ENCODE measurements around the gene CRYGA.

The CRYGA gene

GRCh38 chr2:208163489-208163888, at the start of gene CRYGA:
Gene CRYGA, minus strand, starts transcription at chr2:208163589. Its CDS starts 33 bp downstream, at chr2:208163556.
- no peak for DNase-seq (ENCODE audit: low read depth in 2 of 3, low spot score in 2 of 3)

GRCh38 chr2:208210688-208211451, 47.5 kb upstream of the CRYGA start:
- DNase-seq (ENCODE audit: low read depth in 2 of 3, low spot score in 2 of 3) = no peak

- DNase-seq (ENCODE audit: low read depth in 2 of 3, low spot score in 2 of 3) = no peak
Observed at GRCh38 chr2:208208335-208209085, 45.1 kb upstream of the CRYGA start.

GRCh38 chr2:208207769-208208168, 44.4 kb upstream of the CRYGA start:
- no peak for DNase-seq (ENCODE audit: low read depth in 2 of 3, low spot score in 2 of 3)

GRCh38 chr2:208204166-208204565, 40.8 kb upstream of the CRYGA start:
- no peak for DNase-seq (ENCODE audit: low read depth in 2 of 3, low spot score in 2 of 3)

- DNase-seq (ENCODE audit: low read depth in 2 of 3, low spot score in 2 of 3) = no peak
Observed at GRCh38 chr2:208195531-208195930, 32.1 kb upstream of the CRYGA start.

GRCh38 chr2:208192611-208193236, 29.3 kb upstream of the CRYGA start:
- no peak for DNase-seq (ENCODE audit: low read depth in 2 of 3, low spot score in 2 of 3)

- no peak for DNase-seq (ENCODE audit: low read depth in 2 of 3, low spot score in 2 of 3)
Observed at GRCh38 chr2:208189810-208190503, 26.6 kb upstream of the CRYGA start, which contains the start of gene C2orf80. Gene C2orf80, minus strand, starts transcription at chr2:208190030. Its CDS starts 3,044 bp downstream, at chr2:208186986.

- DNase-seq (ENCODE audit: low read depth in 2 of 3, low spot score in 2 of 3) = no peak
Observed at GRCh38 chr2:208189069-208189809, 25.9 kb upstream of the CRYGA start.

GRCh38 chr2:208186893-208187292, 23.5 kb upstream of the CRYGA start:
- DNase-seq (ENCODE audit: low read depth in 2 of 3, low spot score in 2 of 3) = no peak

GRCh38 chr2:208186465-208186864, 23.1 kb upstream of the CRYGA start:
- no peak for DNase-seq (ENCODE audit: low read depth in 2 of 3, low spot score in 2 of 3)

- no peak for DNase-seq (ENCODE audit: low read depth in 2 of 3, low spot score in 2 of 3)
Observed at GRCh38 chr2:208183972-208184705, 20.8 kb upstream of the CRYGA start.

GRCh38 chr2:208183526-208183925, 20.1 kb upstream of the CRYGA start:
- no peak for DNase-seq (ENCODE audit: low read depth in 2 of 3, low spot score in 2 of 3)

- DNase-seq (ENCODE audit: low read depth in 2 of 3, low spot score in 2 of 3) = no peak
Observed at GRCh38 chr2:208182835-208183234, 19.4 kb upstream of the CRYGA start.

- DNase-seq (ENCODE audit: low read depth in 2 of 3, low spot score in 2 of 3) = no peak
Observed at GRCh38 chr2:208179028-208179609, 15.7 kb upstream of the CRYGA start.

- no peak for DNase-seq (ENCODE audit: low read depth in 2 of 3, low spot score in 2 of 3)
Observed at GRCh38 chr2:208175840-208176153, 12.4 kb upstream of the CRYGA start.

- peak; percentile 5 to 22 (median 12) for DNase-seq (ENCODE audit: low read depth in 2 of 3, low spot score in 2 of 3)
Observed at GRCh38 chr2:208175069-208175839, 11.9 kb upstream of the CRYGA start.

- DNase-seq (ENCODE audit: low read depth in 2 of 3, low spot score in 2 of 3) = no peak
Observed at GRCh38 chr2:208174144-208174543, 10.8 kb upstream of the CRYGA start.

- DNase-seq (ENCODE audit: low read depth in 2 of 3, low spot score in 2 of 3) = no peak
Observed at GRCh38 chr2:208172125-208172524, 8.7 kb upstream of the CRYGA start.

Data from activated CD8-positive, alpha-beta memory T cell treated with anti-CD3 and anti-CD28 coated beads for 48 hours (primary cell).